HG03095 (cell line): ENCODE data around the gene DDOST.
A peak's percentile ranks its signal among the peaks of the same experiment; 100 is the strongest.

ENCODE experiments used
- ATAC-seq: cut with Tn5 transposase; IDR thresholded peaks from one replicate; pipeline ENCODE4 v1.9.1; 2021; ENCODE audit warnings: moderate library complexity; ENCODE audit not compliant: unreplicated experiment

Gene DDOST

GRCh38 chr1:20663365-20663764 is 2.2 kb upstream of the DDOST start:
- no peak for ATAC-seq

GRCh38 chr1:20662110-20662475 is 924 bp upstream of the DDOST start:
- ATAC-seq = no peak

GRCh38 chr1:20660847-20661206 is 342 bp downstream of the DDOST start:
- no peak for ATAC-seq

GRCh38 chr1:20660363-20660762 is 806 bp downstream of the DDOST start:
- ATAC-seq = no peak

- no peak for ATAC-seq
Measured at GRCh38 chr1:20658166-20658915, 2.8 kb downstream of the DDOST start.

- ATAC-seq = no peak
Measured at GRCh38 chr1:20657024-20657423, 4.1 kb downstream of the DDOST start.

- no peak for ATAC-seq
Measured at GRCh38 chr1:20654104-20654690, 7.0 kb downstream of the DDOST start.

- no peak for ATAC-seq
Measured at GRCh38 chr1:20652300-20652699, 8.9 kb downstream of the DDOST start.

GRCh38 chr1:20648946-20649345 is 12.2 kb downstream of the DDOST start:
- no peak for ATAC-seq

GRCh38 chr1:20648438-20648837 is 12.7 kb downstream of the DDOST start:
- ATAC-seq = no peak

GRCh38 chr1:20645414-20645813 is 15.8 kb downstream of the DDOST start:
- ATAC-seq = no peak

- no peak for ATAC-seq
Measured at GRCh38 chr1:20644416-20644815, 16.8 kb downstream of the DDOST start.

- no peak for ATAC-seq
Measured at GRCh38 chr1:20643080-20643479, 18.1 kb downstream of the DDOST start.

- no peak for ATAC-seq
Measured at GRCh38 chr1:20641975-20642374, 19.2 kb downstream of the DDOST start.

- no peak for ATAC-seq
Measured at GRCh38 chr1:20640183-20640597, 21.0 kb downstream of the DDOST start.

GRCh38 chr1:20636785-20637347 is 24.3 kb downstream of the DDOST start:
- no peak for ATAC-seq

GRCh38 chr1:20634594-20635084 is 26.5 kb downstream of the DDOST start:
- no peak for ATAC-seq

- no peak for ATAC-seq
Measured at GRCh38 chr1:20634065-20634593, 27.0 kb downstream of the DDOST start.

GRCh38 chr1:20633190-20634064 is 27.7 kb downstream of the DDOST start, which contains the start of gene PINK1:
Gene PINK1, plus strand, starts transcription at chr1:20633458. Its CDS starts 91 bp downstream, at chr1:20633549.
- ATAC-seq = peak; percentile 55

GRCh38 chr1:20632386-20632785 is 28.8 kb downstream of the DDOST start:
- no peak for ATAC-seq

GRCh38 chr1:20630729-20631128 is 30.4 kb downstream of the DDOST start:
- ATAC-seq = no peak
